Retinal pigment epithelial cell (primary cell): ENCODE data around the gene PLEK.

ENCODE experiments used
- DNase-seq: peaks from one replicate; pipeline ENCODE4 v3.0.0-alpha.2; 2010; ENCODE audit warnings: low read depth
- H3K4me3 ChIP-seq: 2 replicates; pipeline ENCODE4 v1.5.1; 2011; ENCODE audit warnings: mild to moderate bottlenecking, low read length, control low read depth, moderate library complexity
- TF ChIP-seq, protein P1 (sequence below): conservative IDR thresholded peaks from 2 replicates; pipeline ENCODE4 v1.5.1; 2011; ENCODE audit warnings: low read depth, low read length, control low read depth, inconsistent platforms

PLEK gene

DNA sequence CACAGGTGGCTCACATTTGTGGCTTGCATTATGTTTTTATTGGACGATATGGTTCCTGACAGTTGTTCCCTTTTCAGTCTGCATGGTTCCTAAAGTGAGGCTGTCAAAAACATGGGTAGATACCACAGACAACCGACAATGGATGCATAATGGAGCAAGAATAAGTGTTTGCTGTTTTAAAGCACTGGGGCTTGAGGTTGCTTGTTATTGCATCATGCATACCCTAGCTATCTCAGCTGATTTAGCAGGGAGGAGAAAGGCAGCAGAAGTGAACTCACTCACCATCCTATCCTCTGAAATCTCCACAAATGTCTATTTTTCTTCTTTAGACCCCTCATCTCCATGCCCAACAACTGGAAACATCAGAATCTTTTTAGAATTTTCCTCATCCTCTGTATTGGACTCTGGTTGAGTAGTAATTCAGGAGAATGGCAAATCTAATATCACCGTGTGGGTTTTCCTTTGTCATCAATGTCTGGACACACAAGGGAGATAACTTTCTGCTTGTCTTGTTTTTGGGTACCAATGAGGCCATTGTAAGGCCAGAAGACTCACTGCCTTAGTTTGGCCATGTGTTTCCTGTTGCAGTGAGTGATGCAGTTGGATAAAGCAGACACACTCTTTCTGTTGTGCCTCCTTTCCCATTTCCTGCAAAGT is 55.3 kb downstream of the PLEK start:
- H3K4me3 ChIP-seq = no peak overlapping the region
- no peak for DNase-seq
- TF ChIP-seq, protein P1, sequence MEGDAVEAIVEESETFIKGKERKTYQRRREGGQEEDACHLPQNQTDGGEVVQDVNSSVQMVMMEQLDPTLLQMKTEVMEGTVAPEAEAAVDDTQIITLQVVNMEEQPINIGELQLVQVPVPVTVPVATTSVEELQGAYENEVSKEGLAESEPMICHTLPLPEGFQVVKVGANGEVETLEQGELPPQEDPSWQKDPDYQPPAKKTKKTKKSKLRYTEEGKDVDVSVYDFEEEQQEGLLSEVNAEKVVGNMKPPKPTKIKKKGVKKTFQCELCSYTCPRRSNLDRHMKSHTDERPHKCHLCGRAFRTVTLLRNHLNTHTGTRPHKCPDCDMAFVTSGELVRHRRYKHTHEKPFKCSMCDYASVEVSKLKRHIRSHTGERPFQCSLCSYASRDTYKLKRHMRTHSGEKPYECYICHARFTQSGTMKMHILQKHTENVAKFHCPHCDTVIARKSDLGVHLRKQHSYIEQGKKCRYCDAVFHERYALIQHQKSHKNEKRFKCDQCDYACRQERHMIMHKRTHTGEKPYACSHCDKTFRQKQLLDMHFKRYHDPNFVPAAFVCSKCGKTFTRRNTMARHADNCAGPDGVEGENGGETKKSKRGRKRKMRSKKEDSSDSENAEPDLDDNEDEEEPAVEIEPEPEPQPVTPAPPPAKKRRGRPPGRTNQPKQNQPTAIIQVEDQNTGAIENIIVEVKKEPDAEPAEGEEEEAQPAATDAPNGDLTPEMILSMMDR = no peak

DNA sequence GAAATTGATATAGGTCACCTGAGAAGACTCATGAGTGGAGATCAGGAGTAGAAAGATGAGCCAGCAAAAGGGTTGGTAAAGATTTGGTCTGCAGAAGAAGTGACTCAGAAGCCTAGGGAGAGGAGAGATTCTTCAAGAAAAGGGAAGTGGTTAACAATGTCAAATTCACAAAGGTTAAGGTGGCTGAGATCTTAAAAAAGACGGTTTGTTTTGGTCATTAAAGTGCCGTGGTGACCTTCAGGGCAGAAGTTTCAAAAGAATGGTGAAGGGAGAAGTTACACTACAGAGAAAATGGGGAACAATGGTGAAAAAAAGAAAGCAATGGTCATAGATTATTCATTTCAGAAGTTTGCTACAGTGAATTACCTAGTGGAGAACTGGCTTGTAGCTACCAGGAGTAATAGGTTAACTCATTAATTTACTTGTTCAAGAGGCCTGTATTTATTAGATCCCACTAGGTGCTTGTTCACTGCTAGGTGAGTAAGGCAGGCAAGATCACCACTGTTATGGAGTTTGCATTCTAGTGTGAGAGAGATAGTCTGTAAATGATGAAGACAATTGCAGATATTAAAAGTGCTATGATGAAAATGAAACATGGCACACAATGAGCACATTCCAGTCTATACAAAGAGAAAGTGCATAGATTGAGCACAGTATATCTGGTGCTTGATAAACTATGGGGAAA is 59.0 kb downstream of the PLEK start:
- no peak for DNase-seq
- no peak overlapping the region for H3K4me3 ChIP-seq
- TF ChIP-seq, protein P1 = no peak

DNA sequence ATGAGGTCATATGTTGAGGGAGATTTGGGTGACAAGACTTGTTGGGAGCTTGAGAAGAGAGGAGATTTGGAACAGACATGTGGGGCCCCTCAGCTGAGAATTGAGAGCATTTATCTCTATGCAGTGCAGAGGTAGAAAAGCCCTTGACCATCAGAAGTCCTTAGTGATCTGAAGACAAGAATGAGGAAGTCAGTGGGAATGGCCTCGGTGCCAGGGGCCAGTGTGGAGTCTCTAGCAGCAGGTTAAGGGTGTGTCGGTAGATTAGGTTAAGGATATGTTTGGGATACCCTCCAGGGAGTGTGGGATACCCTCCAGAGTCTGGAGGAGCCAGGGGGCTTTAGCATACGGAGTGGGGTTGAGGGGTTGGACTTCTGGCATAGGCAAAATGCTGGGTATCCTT is 60.4 kb downstream of the PLEK start:
- H3K4me3 ChIP-seq = no peak overlapping the region
- TF ChIP-seq, protein P1 = no peak
- DNase-seq = no peak

DNA sequence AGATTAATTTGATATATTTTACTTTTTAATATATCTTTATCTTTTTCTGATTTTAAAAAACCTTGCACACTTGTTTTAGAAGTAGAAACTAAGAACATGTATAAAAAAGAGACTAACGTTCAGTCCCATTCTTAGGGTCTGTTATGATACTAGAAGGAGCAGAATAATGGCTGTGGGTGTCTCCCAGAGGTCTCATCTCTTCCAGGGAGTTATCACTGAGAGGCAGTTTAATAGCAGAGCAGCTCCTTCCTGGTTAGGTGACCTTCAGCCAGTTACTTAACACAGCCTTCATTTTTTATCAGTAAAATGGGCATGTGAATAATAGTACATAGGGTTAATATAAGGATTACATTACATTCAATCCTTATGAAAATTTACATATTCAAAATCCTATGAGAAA is 61.4 kb downstream of the PLEK start:
- no peak overlapping the region for H3K4me3 ChIP-seq
- no peak for DNase-seq
- TF ChIP-seq, protein P1 = no peak

DNA sequence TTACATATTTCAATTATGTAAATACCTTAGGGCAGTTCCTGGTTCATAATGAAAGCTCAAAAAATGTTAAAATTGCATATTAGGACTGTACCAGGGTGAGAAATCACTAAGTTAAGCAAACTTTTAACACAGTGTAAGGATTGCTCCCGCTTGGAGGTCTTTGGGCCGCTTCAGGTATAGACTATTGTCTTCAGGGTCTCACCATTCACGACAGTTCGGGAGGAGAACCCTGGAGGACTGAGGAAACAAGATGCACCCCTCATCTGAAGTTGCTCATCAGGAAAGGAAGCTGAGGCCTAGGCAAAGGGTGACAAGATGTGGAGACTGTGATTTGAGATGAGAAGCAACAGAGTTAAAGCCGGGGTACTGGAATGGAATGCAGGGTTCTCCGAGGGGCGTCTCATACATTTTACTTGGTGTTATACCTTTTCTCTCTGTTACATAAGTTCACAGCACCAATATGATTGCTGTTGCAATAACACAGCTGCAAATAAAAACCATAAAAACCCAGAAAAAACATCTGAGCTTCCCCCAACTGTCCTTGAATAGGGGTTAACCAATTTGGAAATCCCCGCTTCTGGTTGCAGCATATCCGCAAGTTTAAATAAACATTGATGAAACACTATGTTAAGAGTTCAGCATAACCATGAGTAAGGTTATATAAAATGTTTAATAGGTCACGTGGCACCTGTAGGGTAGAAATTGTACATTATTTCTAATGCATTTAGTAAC is 61.9 kb downstream of the PLEK start:
- DNase-seq = no peak
- TF ChIP-seq, protein P1 = no peak
- H3K4me3 ChIP-seq = no peak overlapping the region

DNA sequence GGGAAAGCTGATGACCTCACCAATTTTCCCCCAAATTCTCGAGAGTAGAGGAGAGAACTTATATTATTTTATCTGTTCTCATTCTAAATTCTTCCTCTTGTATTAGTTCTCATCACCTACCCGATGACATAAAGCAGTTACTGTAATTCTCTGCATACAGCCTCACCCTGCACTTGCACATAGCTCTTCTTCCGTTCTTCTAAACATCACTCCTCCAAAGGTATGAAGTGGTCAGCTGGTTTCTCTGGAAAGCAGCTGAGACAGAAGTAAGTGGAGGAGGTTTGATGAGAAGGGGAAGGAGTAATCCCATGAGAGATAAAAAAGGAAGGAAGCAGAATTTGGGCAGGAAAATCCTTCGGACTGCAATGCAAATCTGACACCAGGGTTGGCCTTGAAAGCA is 63.0 kb downstream of the PLEK start:
- H3K4me3 ChIP-seq = no peak overlapping the region
- TF ChIP-seq, protein P1 = no peak
- DNase-seq = no peak
